Gastroesophageal sphincter (tissue), 3 donors: Measurements from ENCODE around the gene ETV2.

Experiments
- CTCF ChIP-seq, 4 experiments: fragments of 200-600 bp in 2 of 4; fragments of 450-650 bp in 2 of 4; sonication (generic) in 1 of 4; IDR thresholded peaks; one replicate each; pipeline ENCODE4 v1.5.1; 2017 to 2019; ENCODE audit warnings: antibody characterized with exemption in 4 of 4, mild to moderate bottlenecking in 2 of 4, moderate library complexity in 2 of 4
- POLR2A ChIP-seq, 2 donors: fragments of 450-650 bp; IDR thresholded peaks; one replicate each; pipeline ENCODE4 v1.6.1; 2017; ENCODE audit warnings: antibody characterized with exemption in 2 of 2, mild to moderate bottlenecking in 2 of 2, moderate library complexity in 1 of 2

- TF ChIP-seq CTCF (IDR thresholded peaks at IDR 0.05) (no peak), POLR2A (IDR thresholded peaks at IDR 0.05) (no peak)
Measured at GRCh38 chr19:35692010-35692409, 50.5 kb downstream of the ETV2 start.
